ENCODE results near the gene C3orf49. TPM values are rescaled to one million over a fixed set of nuclear protein-coding genes. Genes with fewer than 3 reads are reported as not detected.

Gene C3orf49
- total RNA-seq, 3 donors from 2014 or later (not counting 1 experiment from before 2014, with no cell fraction given): not detected

DNA sequence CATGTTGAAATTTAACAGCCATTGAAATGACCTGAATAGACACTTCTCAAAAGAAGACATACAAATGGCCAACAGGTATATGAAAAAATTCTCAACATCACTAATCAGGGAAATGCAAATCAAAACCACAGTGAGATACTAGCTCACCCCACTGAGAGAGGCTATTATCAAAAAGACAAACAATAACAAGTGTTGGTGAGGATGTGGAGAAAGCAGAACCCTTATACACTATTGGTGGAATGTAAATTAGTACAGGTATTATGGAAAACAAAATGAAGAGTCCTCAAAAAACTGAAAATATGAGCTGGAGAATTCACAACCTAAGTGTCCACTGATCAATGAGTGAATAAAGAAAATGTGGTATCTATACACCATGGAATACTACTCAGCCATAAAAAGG lies 23.0 kb downstream of the C3orf49 start:
- peaks cover 10 to 20% of the 10 kb centered on the region in 2 donors for H3K4me1 Mint-ChIP-seq
- Histone ChIP-seq H3K27ac (ENCODE audit: low read length) (no peak overlapping the region), H3K27me3 (ENCODE audit: control insufficient read depth, insufficient read depth, low read length) (no peaks in the 10 kb centered on the region), H3K4me3 (ENCODE audit: low read length) (no peak overlapping the region), H3K9me3 (ENCODE audit: control insufficient read depth, insufficient read depth, low read length) (no peaks in the 10 kb centered on the region), H3K4me1 (ENCODE audit: control insufficient read depth, insufficient read depth, low read length) (no peaks in the 10 kb centered on the region), H3K36me3 (ENCODE audit: control insufficient read depth, insufficient read depth, low read length) (no peaks in the 10 kb centered on the region)
- intact Hi-C loops (cut with micrococcal nuclease): no loop called here
- peaks cover 0 to 3% of the 10 kb centered on the region in 2 donors for H3K9me3 Mint-ChIP-seq
- DNase-seq: no peak
- H3K27ac Mint-ChIP-seq: no peak overlapping the region
- no peak for ATAC-seq
- H3K27me3 Mint-ChIP-seq (ENCODE audit: low read depth in 2 of 2): no peaks in the 10 kb centered on the region
- peaks cover 6% of the 10 kb centered on the region for H3K36me3 Mint-ChIP-seq
- TF ChIP-seq, protein P1, sequence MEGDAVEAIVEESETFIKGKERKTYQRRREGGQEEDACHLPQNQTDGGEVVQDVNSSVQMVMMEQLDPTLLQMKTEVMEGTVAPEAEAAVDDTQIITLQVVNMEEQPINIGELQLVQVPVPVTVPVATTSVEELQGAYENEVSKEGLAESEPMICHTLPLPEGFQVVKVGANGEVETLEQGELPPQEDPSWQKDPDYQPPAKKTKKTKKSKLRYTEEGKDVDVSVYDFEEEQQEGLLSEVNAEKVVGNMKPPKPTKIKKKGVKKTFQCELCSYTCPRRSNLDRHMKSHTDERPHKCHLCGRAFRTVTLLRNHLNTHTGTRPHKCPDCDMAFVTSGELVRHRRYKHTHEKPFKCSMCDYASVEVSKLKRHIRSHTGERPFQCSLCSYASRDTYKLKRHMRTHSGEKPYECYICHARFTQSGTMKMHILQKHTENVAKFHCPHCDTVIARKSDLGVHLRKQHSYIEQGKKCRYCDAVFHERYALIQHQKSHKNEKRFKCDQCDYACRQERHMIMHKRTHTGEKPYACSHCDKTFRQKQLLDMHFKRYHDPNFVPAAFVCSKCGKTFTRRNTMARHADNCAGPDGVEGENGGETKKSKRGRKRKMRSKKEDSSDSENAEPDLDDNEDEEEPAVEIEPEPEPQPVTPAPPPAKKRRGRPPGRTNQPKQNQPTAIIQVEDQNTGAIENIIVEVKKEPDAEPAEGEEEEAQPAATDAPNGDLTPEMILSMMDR (IDR thresholded peaks at IDR 0.05): no peak
- H3K4me3 Mint-ChIP-seq: no peak overlapping the region

DNA sequence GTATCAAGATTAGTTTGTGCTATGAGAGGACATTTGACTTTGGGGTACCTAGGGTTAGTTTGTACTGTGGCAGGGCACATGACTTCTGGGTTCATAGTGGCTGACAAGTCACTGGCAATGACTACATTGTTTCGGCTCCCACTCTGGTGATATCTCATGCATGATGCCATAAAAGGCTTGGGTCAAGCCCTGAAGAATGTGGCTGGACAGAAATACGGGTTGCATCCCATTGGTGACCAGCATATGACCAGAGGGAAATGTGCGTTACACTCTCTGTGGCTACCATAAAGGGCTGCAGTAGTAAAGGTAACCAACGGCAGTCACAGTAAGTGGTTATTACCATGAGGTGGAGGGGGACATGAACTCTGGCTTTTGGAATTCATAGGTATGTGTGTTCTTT lies 26.1 kb downstream of the C3orf49 start:
- H3K4me1 Mint-ChIP-seq: peaks cover 5 to 20% of the 10 kb centered on the region in 2 donors
- Histone ChIP-seq H3K4me1 (ENCODE audit: control insufficient read depth, insufficient read depth, low read length) (no peaks in the 10 kb centered on the region), H3K27me3 (ENCODE audit: control insufficient read depth, insufficient read depth, low read length) (no peaks in the 10 kb centered on the region), H3K36me3 (ENCODE audit: control insufficient read depth, insufficient read depth, low read length) (no peaks in the 10 kb centered on the region), H3K4me3 (ENCODE audit: low read length) (no peak overlapping the region), H3K9me3 (ENCODE audit: control insufficient read depth, insufficient read depth, low read length) (no peaks in the 10 kb centered on the region), H3K27ac (ENCODE audit: low read length) (no peak overlapping the region)
- H3K9me3 Mint-ChIP-seq: peaks cover 0 to 3% of the 10 kb centered on the region in 2 donors
- H3K4me3 Mint-ChIP-seq: no peak overlapping the region
- ATAC-seq: no peak
- 93% methylated on average over 4 of the region's 4 CpGs for WGBS (ENCODE audit: insufficient coverage)
- intact Hi-C loops (cut with micrococcal nuclease): no loop called here
- TF ChIP-seq, protein P1 (IDR thresholded peaks at IDR 0.05): no peak
- H3K27me3 Mint-ChIP-seq (ENCODE audit: low read depth in 2 of 2): no peaks in the 10 kb centered on the region
- H3K27ac Mint-ChIP-seq: no peak overlapping the region
- DNase-seq: no peak
- H3K36me3 Mint-ChIP-seq: peaks cover 6% of the 10 kb centered on the region

DNA sequence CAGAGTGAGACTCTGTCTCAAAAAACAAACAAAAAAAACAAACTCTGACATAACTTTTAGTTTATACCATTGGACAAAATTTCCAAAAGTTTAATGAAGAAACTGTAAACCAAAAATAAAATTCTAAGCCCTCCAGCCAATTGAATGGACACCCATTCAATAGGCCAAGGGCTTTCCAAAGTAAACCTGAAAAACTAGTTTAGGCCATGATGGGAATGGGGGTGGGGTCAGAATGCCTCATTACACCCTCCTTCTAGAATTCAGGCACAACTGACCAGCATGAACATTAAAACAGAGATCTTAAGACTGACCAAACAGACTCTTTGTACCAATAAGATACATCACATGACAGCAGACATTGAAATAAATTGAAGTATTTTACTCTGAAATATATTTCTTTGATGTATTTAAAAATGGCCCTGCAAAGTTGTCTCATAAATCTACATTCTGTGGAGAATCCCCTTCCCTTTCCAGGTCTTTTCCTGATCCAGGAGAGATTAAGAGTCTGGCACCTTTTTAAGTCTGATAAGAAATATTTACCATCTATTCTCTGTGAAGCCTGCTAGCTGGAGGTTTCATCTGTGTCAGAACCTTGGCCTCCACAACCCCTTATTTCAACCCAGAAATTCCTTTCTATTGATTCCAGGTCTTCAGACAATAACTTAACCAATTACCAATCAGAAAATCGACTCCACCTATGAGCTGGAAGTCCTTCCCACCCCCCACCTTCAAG lies 28.8 kb downstream of the C3orf49 start:
- Mint-ChIP-seq H3K27ac (no peak overlapping the region), H3K27me3 (ENCODE audit: low read depth in 2 of 2) (no peaks in the 10 kb centered on the region), H3K36me3 (no peaks in the 10 kb centered on the region), H3K4me3 (no peak overlapping the region), H3K4me1 (peaks cover 15 to 17% of the 10 kb centered on the region in 2 donors), H3K9me3 (no peaks in the 10 kb centered on the region)
- no peaks in the 10 kb centered on the region for H3K27me3 ChIP-seq (ENCODE audit: control insufficient read depth, insufficient read depth, low read length)
- TF ChIP-seq, protein P1 (IDR thresholded peaks at IDR 0.05): no peak
- WGBS (ENCODE audit: insufficient coverage): 89% methylated on average over 1 of the region's 1 CpG
- H3K9me3 ChIP-seq (ENCODE audit: control insufficient read depth, insufficient read depth, low read length): no peaks in the 10 kb centered on the region
- no peak overlapping the region for H3K27ac ChIP-seq (ENCODE audit: low read length)
- H3K36me3 ChIP-seq (ENCODE audit: control insufficient read depth, insufficient read depth, low read length): no peaks in the 10 kb centered on the region
- H3K4me3 ChIP-seq (ENCODE audit: low read length): no peak overlapping the region
- no peak for ATAC-seq
- DNase-seq: no peak
- H3K4me1 ChIP-seq (ENCODE audit: control insufficient read depth, insufficient read depth, low read length): no peaks in the 10 kb centered on the region
- intact Hi-C loops (cut with micrococcal nuclease): no loop called here

DNA sequence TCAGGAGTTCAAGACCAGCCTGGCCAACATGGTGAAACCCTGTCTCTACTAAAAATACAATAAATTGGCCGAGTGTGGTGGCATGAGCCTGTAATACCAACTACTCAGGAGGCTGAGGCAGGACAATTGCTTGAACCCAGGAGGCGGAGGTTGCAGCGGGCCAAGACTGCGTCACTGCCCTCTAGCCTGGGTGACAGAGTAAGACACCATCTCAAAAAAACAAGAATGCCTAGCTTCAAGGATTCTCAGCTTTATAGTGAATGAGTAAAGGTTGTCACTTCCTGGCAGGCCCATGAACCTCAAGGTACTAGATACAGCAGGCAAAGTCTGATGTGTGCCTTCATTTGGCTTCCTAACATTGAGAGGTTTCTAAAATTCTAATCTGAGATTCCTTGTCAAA lies 30.1 kb downstream of the C3orf49 start:
- no peak overlapping the region for H3K27ac ChIP-seq (ENCODE audit: low read length)
- Mint-ChIP-seq H3K4me1 (peaks cover 10 to 17% of the 10 kb centered on the region in 2 donors), H3K9me3 (no peaks in the 10 kb centered on the region), H3K4me3 (no peak overlapping the region), H3K27me3 (ENCODE audit: low read depth in 2 of 2) (no peaks in the 10 kb centered on the region), H3K27ac (no peak overlapping the region), H3K36me3 (no peaks in the 10 kb centered on the region)
- no peak overlapping the region for H3K4me3 ChIP-seq (ENCODE audit: low read length)
- intact Hi-C loops (cut with micrococcal nuclease): no loop called here
- DNase-seq (no peak), ATAC-seq (no peak)
- H3K9me3 ChIP-seq (ENCODE audit: control insufficient read depth, insufficient read depth, low read length): no peaks in the 10 kb centered on the region
- no peaks in the 10 kb centered on the region for H3K36me3 ChIP-seq (ENCODE audit: control insufficient read depth, insufficient read depth, low read length)
- TF ChIP-seq, protein P1 (IDR thresholded peaks at IDR 0.05): no peak
- H3K27me3 ChIP-seq (ENCODE audit: control insufficient read depth, insufficient read depth, low read length): no peaks in the 10 kb centered on the region
- H3K4me1 ChIP-seq (ENCODE audit: control insufficient read depth, insufficient read depth, low read length): no peaks in the 10 kb centered on the region
- 98% methylated on average over 4 of the region's 4 CpGs for WGBS (ENCODE audit: insufficient coverage)
